ENCODE results near the gene KPNA2.
"Not testable (repeated sequence)": the region's sequence is repeated elsewhere in the genome, so short reads cannot be mapped to it uniquely, and the experiment has no call there.

KPNA2 gene

GRCh38 chr17:68020409-68020756 is 15.2 kb upstream of the KPNA2 start:
- TF ChIP-seq EZH2 (optimal IDR thresholded peaks at IDR 0.05; ENCODE audit: low read depth, low read length) = no peak
- no peak for TF ChIP-seq EZH2phosphoT487 (IDR thresholded peaks at IDR 0.05; ENCODE audit: low read length)
- TF ChIP-seq CTCF (IDR thresholded peaks at IDR 0.05; ENCODE audit: low read length) = no peak
- Histone ChIP-seq H3K27ac (ENCODE audit: low read length) (peak overlapping the region; percentile 60), H3K9me2 (replicated peaks; ENCODE audit: insufficient read depth, low read length) (no peaks in the 10 kb centered on the region), H3F3A (ENCODE audit: insufficient read depth, low read length) (peaks cover 14% of the 10 kb centered on the region), H3K79me2 (ENCODE audit: low read length) (no peaks in the 10 kb centered on the region), H3K9ac (ENCODE audit: low read length) (peak overlapping the region; percentile 82), H3K27me3 (replicated peaks; ENCODE audit: insufficient read depth, low read length) (no peaks in the 10 kb centered on the region), H3K4me2 (ENCODE audit: low read depth, low read length) (peak overlapping the region; percentile 95), H4K20me1 (ENCODE audit: insufficient read depth, low read length) (no peaks in the 10 kb centered on the region), H3K9me3 (replicated peaks; ENCODE audit: insufficient read depth, low read length) (no peaks in the 10 kb centered on the region), H2AFZ (ENCODE audit: low read length) (peak overlapping the region; percentile 95), H3K36me3 (replicated peaks; ENCODE audit: insufficient read depth, low read length) (no peaks in the 10 kb centered on the region), H3K4me3 (ENCODE audit: low read length) (peak overlapping the region; percentile 72), H3K4me1 (ENCODE audit: low read length) (peaks cover 5% of the 10 kb centered on the region)
- DNase-seq = no peak

GRCh38 chr17:68020791-68021190 is 14.7 kb upstream of the KPNA2 start:
- peaks cover 14% of the 10 kb centered on the region for H3F3A ChIP-seq (ENCODE audit: insufficient read depth, low read length)
- not testable (repeated sequence) for H4K20me1 ChIP-seq (ENCODE audit: insufficient read depth, low read length); H3K36me3 ChIP-seq (replicated peaks; ENCODE audit: insufficient read depth, low read length); H3K9me3 ChIP-seq (replicated peaks; ENCODE audit: insufficient read depth, low read length); H3K4me1 ChIP-seq (ENCODE audit: low read length); H3K27me3 ChIP-seq (replicated peaks; ENCODE audit: insufficient read depth, low read length); H3K9me2 ChIP-seq (replicated peaks; ENCODE audit: insufficient read depth, low read length); DNase-seq; H3K79me2 ChIP-seq (ENCODE audit: low read length)
- H3K4me3 ChIP-seq (ENCODE audit: low read length) = peak overlapping the region; percentile 72
- H3K9ac ChIP-seq (ENCODE audit: low read length) = peak overlapping the region; percentile 82
- H3K27ac ChIP-seq (ENCODE audit: low read length) = peak overlapping the region; percentile 60; the same call in 1 of the 2 replicates
- peak overlapping the region; percentile 95 for H3K4me2 ChIP-seq (ENCODE audit: low read depth, low read length)
- peak overlapping the region; percentile 95 for H2AFZ ChIP-seq (ENCODE audit: low read length)

GRCh38 chr17:68021963-68022362 is 13.6 kb upstream of the KPNA2 start:
- Histone ChIP-seq H2AFZ (ENCODE audit: low read length) (no peak overlapping the region), H3K27ac (ENCODE audit: low read length) (no peak overlapping the region), H3K9me3 (replicated peaks; ENCODE audit: insufficient read depth, low read length) (no peaks in the 10 kb centered on the region), H3K36me3 (replicated peaks; ENCODE audit: insufficient read depth, low read length) (no peaks in the 10 kb centered on the region), H3F3A (ENCODE audit: insufficient read depth, low read length) (peaks cover 14% of the 10 kb centered on the region), H4K20me1 (ENCODE audit: insufficient read depth, low read length) (no peaks in the 10 kb centered on the region), H3K27me3 (replicated peaks; ENCODE audit: insufficient read depth, low read length) (no peaks in the 10 kb centered on the region), H3K4me1 (ENCODE audit: low read length) (peaks cover 5% of the 10 kb centered on the region), H3K4me3 (ENCODE audit: low read length) (no peak overlapping the region), H3K9ac (ENCODE audit: low read length) (no peak overlapping the region), H3K4me2 (ENCODE audit: low read depth, low read length) (no peak overlapping the region), H3K9me2 (replicated peaks; ENCODE audit: insufficient read depth, low read length) (no peaks in the 10 kb centered on the region), H3K79me2 (ENCODE audit: low read length) (no peaks in the 10 kb centered on the region)
- TF ChIP-seq EZH2 (optimal IDR thresholded peaks at IDR 0.05; ENCODE audit: low read depth, low read length) (no peak), CTCF (IDR thresholded peaks at IDR 0.05; ENCODE audit: low read length) (no peak), EZH2phosphoT487 (IDR thresholded peaks at IDR 0.05; ENCODE audit: low read length) (no peak)
- no peak for DNase-seq

- H3K4me1 ChIP-seq (ENCODE audit: low read length); DNase-seq; H3K27me3 ChIP-seq (replicated peaks; ENCODE audit: insufficient read depth, low read length); H3K36me3 ChIP-seq (replicated peaks; ENCODE audit: insufficient read depth, low read length); H3K27ac ChIP-seq (ENCODE audit: low read length); H3K9me3 ChIP-seq (replicated peaks; ENCODE audit: insufficient read depth, low read length); H3K79me2 ChIP-seq (ENCODE audit: low read length); H3K9me2 ChIP-seq (replicated peaks; ENCODE audit: insufficient read depth, low read length); H3K4me3 ChIP-seq (ENCODE audit: low read length); H3K4me2 ChIP-seq (ENCODE audit: low read depth, low read length); H2AFZ ChIP-seq (ENCODE audit: low read length); H3K9ac ChIP-seq (ENCODE audit: low read length); H4K20me1 ChIP-seq (ENCODE audit: insufficient read depth, low read length): not testable (repeated sequence)
- H3F3A ChIP-seq (ENCODE audit: insufficient read depth, low read length) = peaks cover 14% of the 10 kb centered on the region
These were observed 13.0 kb upstream of the KPNA2 start for GRCh38 chr17:68022547-68022946.

Measured in MM.1S (cell line).